Panc1 (cell line): ENCODE measurements around the gene MMP17. TPM values are rescaled to one million over a fixed set of nuclear protein-coding genes. Genes with fewer than 3 reads are reported as not detected.

Experiments
- ATAC-seq: fragments of 200-7000 bp; cut with Tn5 transposase; 2 replicates; pipeline ENCODE4 v1.9.1; 2020; ENCODE audit warnings: mild to moderate bottlenecking, moderate library complexity
- BruUV-seq: library from RNA; stranded (reverse); fragments of 400-500 nt; replicated peaks from 2 replicates; lab custom pipeline; 2021; lab: Mats Ljungman, UMichigan
- CTCF ChIA-PET: fragments of 300-600 bp; sonication (Branson Sonifier 250); formaldehyde crosslinking; loops from one replicate; lab custom pipeline; 2022; ENCODE audit warnings: antibody characterized with exemption; lab: Charles Lee
- POLR2A ChIA-PET: fragments of 300-600 bp; sonication (Branson Sonifier 250); formaldehyde crosslinking; loops from one replicate; lab custom pipeline; 2022; ENCODE audit warnings: antibody characterized with exemption; lab: Charles Lee
- DNase-seq: peaks from one replicate; pipeline ENCODE4 v3.0.0-alpha.2; 2010; ENCODE audit warnings: low read depth, low spot score
- H3K27ac ChIP-seq: 2 replicates; pipeline ENCODE4 v1.5.1; 2011; ENCODE audit warnings: mild to moderate bottlenecking, low read length, inconsistent platforms
- H3K27me3 ChIP-seq: fragments of 200-500 bp; sonication (Bioruptor generic); 2 replicates; pipeline ENCODE4 v1.6.0; 2014; ENCODE audit warnings: low read length, inconsistent platforms; ENCODE audit not compliant: control insufficient read depth, insufficient read depth
- H3K36me3 ChIP-seq: fragments of 200-500 bp; sonication (Bioruptor generic); 2 replicates; pipeline ENCODE4 v1.5.1; 2014; ENCODE audit warnings: inconsistent platforms, mild to moderate bottlenecking, low read length, moderate library complexity; ENCODE audit not compliant: control insufficient read depth, insufficient read depth
- H3K4me1 ChIP-seq: 2 replicates; pipeline ENCODE4 v1.5.1; 2011; ENCODE audit warnings: inconsistent platforms, mild to moderate bottlenecking, low read length, moderate library complexity; ENCODE audit not compliant: control insufficient read depth, insufficient read depth
- H3K4me3 ChIP-seq, 2 experiments: 2 replicates each; pipeline ENCODE4 v1.5.1; 2011 to 2012; ENCODE audit warnings: low read depth in 2 of 2, low read length in 2 of 2, mild to moderate bottlenecking in 2 of 2, inconsistent platforms in 1 of 2, moderate library complexity in 1 of 2
- H3K9me3 ChIP-seq: fragments of 200-500 bp; sonication (Bioruptor generic); 2 replicates; pipeline ENCODE4 v1.5.1; 2014; ENCODE audit warnings: low read depth, mild to moderate bottlenecking, inconsistent platforms, low read length, moderate library complexity; ENCODE audit not compliant: control insufficient read depth, insufficient read depth
- CTCF ChIP-seq: fragments of 450-650 bp; IDR thresholded peaks from 2 replicates; pipeline ENCODE4 v1.5.1; 2017; ENCODE audit warnings: mild to moderate bottlenecking
- POLR2AphosphoS5 ChIP-seq: IDR thresholded peaks from 2 replicates; pipeline ENCODE4 v1.6.1; 2012; ENCODE audit warnings: mild to moderate bottlenecking, low read depth, low read length, moderate library complexity
- SIN3A ChIP-seq: IDR thresholded peaks from 2 replicates; pipeline ENCODE4 v1.6.1; 2012; ENCODE audit warnings: low read depth, mild to moderate bottlenecking, low read length, moderate library complexity, borderline replicate concordance; ENCODE audit not compliant: insufficient read depth
- TCF7L2 ChIP-seq: IDR thresholded peaks from 2 replicates; pipeline ENCODE4 v1.6.1; 2011; ENCODE audit warnings: mild to moderate bottlenecking, low read depth, low read length, inconsistent platforms
- in situ Hi-C: cut with HindIII; loops from 2 replicates; pipeline ENCODE4 v1.10.0; 2016; ENCODE audit warnings: low sequenced_read_pairs, low pct_unique_long_range_greater_than_20kb
- intact Hi-C: fragments of 100-400 bp; cut with micrococcal nuclease; formaldehyde crosslinking; loops from one replicate; pipeline ENCODE4 v1.10.0; 2022; ENCODE audit not compliant: unreplicated experiment
- total RNA-seq: library from RNA; stranded (reverse); gene quantifications from one replicate; pipeline ENCODE4 v1.2.1, GENCODE V29; 2021; ENCODE audit not compliant: unreplicated experiment
- TF ChIP-seq, protein P1 (sequence below), 2 experiments: IDR thresholded peaks; 2 replicates each; pipeline ENCODE4 v1.6.1; 2011 to 2012; ENCODE audit warnings: low read depth in 2 of 2, control low read depth in 1 of 2, low read length in 1 of 2, mild to moderate bottlenecking in 1 of 2, moderate library complexity in 1 of 2; ENCODE audit not compliant: insufficient read depth in 1 of 2

MMP17 gene
- total RNA-seq, 1 experiment from 2014 or later, result 30.0 TPM

DNA sequence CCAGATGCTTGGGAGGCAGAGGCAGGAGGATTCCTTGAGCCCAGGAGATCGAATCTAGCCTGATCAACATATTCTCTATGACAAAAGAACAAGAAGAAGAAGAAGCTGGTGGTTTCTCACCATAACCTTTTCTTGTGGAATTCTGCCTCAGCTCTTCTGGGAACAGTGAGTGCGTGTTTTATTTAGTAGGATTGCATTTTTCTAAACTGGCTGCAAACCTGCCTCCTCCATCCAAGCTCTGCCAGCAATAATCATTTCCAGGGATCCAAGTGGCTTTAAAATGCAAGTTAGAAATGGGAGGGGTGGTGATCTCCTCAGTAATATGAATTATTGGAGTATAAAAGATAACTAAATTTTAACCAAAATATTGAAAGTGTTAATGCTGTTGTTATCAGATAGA lies 46.1 kb upstream of the MMP17 start:
- TF ChIP-seq SIN3A (no peak), POLR2AphosphoS5 (no peak), TCF7L2 (no peak), CTCF (no peak)
- TF ChIP-seq, protein P1, sequence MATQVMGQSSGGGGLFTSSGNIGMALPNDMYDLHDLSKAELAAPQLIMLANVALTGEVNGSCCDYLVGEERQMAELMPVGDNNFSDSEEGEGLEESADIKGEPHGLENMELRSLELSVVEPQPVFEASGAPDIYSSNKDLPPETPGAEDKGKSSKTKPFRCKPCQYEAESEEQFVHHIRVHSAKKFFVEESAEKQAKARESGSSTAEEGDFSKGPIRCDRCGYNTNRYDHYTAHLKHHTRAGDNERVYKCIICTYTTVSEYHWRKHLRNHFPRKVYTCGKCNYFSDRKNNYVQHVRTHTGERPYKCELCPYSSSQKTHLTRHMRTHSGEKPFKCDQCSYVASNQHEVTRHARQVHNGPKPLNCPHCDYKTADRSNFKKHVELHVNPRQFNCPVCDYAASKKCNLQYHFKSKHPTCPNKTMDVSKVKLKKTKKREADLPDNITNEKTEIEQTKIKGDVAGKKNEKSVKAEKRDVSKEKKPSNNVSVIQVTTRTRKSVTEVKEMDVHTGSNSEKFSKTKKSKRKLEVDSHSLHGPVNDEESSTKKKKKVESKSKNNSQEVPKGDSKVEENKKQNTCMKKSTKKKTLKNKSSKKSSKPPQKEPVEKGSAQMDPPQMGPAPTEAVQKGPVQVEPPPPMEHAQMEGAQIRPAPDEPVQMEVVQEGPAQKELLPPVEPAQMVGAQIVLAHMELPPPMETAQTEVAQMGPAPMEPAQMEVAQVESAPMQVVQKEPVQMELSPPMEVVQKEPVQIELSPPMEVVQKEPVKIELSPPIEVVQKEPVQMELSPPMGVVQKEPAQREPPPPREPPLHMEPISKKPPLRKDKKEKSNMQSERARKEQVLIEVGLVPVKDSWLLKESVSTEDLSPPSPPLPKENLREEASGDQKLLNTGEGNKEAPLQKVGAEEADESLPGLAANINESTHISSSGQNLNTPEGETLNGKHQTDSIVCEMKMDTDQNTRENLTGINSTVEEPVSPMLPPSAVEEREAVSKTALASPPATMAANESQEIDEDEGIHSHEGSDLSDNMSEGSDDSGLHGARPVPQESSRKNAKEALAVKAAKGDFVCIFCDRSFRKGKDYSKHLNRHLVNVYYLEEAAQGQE (IDR thresholded peaks at IDR 0.05; ENCODE audit: insufficient read depth in 1 of 2, low read depth in 2 of 2, low read length in 1 of 2), result no peak
- Histone ChIP-seq H3K9me3 (no peaks in the 10 kb centered on the region), H3K27ac (no peak overlapping the region), H3K4me3 (no peak overlapping the region), H3K4me1 (no peaks in the 10 kb centered on the region), H3K36me3 (peaks cover 7% of the 10 kb centered on the region), H3K27me3 (no peaks in the 10 kb centered on the region)
- no TSS peak for BruUV-seq
- in situ Hi-C loops, result no loop called here
- ATAC-seq (no peak), DNase-seq (no peak)
- ChIA-PET POLR2A (no interaction called here), CTCF (no interaction called here)
- intact Hi-C loops, result no loop called here

DNA sequence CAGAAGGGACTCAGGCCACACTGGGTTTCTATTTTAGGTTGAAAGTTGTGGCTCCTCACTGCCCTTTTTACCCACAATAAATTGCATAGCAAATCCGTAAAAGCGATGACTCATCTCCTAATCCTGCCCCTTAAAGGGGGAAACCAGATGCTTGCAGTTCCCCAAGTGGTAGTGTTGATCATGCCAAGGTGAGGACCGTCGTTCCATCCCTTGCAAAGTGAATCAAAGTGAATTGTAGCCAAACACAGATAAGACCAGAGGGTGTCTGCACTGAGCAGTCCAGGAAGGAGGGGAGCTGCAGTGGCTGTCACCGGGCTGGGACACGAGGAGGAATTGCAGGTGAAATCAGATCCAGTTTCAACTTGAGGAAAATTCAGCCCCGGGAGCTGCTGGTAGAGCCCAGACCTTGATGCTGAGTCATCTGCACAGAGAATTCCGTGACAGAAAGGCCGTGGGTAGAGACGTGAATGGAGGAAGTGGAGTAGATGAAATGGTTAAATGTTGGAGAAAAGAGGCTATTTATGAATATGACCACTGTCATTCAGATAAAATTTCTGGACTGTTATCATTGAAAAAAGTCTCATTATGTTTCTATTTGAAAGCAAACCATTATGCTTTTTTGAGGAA lies 44.2 kb upstream of the MMP17 start:
- Histone ChIP-seq H3K36me3 (peaks cover 13% of the 10 kb centered on the region), H3K27ac (no peak overlapping the region), H3K4me1 (no peaks in the 10 kb centered on the region), H3K4me3 (no peak overlapping the region), H3K27me3 (no peaks in the 10 kb centered on the region), H3K9me3 (no peaks in the 10 kb centered on the region)
- intact Hi-C loops (no loop called here), in situ Hi-C loops (no loop called here)
- DNase-seq (no peak), ATAC-seq (no peak)
- no peak for TF ChIP-seq TCF7L2
- TF ChIP-seq POLR2AphosphoS5, result no peak
- TF ChIP-seq SIN3A, result no peak
- TF ChIP-seq, protein P1 (IDR thresholded peaks at IDR 0.05; ENCODE audit: insufficient read depth in 1 of 2, low read depth in 2 of 2, low read length in 1 of 2), result no peak
- TF ChIP-seq CTCF, result no peak
- ChIA-PET CTCF (no interaction called here), POLR2A (interaction anchor here (0.8 kb wide), 1 partner anchor 269 kb away, joined by 8 read pairs; no protein-coding TSS in a partner anchor)
- no TSS peak for BruUV-seq
